CD8-positive, alpha-beta memory T cell (primary cell): ENCODE results near the gene ZNFX1. TPM values are rescaled to one million over a fixed set of nuclear protein-coding genes. Genes with fewer than 3 reads are reported as not detected.
A peak's percentile ranks its signal among the peaks of the same experiment; 100 is the strongest.

Experiments
- CTCF ChIA-PET: fragments of 350-600 bp; sonication (Branson Sonifier 250); formaldehyde crosslinking; loops from one replicate; lab custom pipeline; 2021; ENCODE audit warnings: antibody characterized with exemption; lab: Charles Lee
- POLR2A ChIA-PET: fragments of 350-600 bp; sonication (Branson Sonifier 250); formaldehyde crosslinking; loops from one replicate; lab custom pipeline; 2021; ENCODE audit warnings: antibody characterized with exemption; lab: Charles Lee
- DNase-seq, 5 donors: peaks; one replicate each; pipeline versions ENCODE4 v3.0.0 to v3.0.0-alpha.2; 2020 to 2022; ENCODE audit warnings: mixed read lengths in 1 of 5
- H3K27ac ChIP-seq: one replicate; pipeline ENCODE4 v1.7.0; 2013; ENCODE audit warnings: low read depth, mild to moderate bottlenecking, low read length, moderate library complexity
- H3K27me3 ChIP-seq: 2 replicates; pipeline ENCODE4 v1.7.0; 2013; ENCODE audit warnings: low read length, mild to moderate bottlenecking; ENCODE audit not compliant: insufficient read depth, poor library complexity, severe bottlenecking
- H3K36me3 ChIP-seq: 2 replicates; pipeline ENCODE4 v1.7.0; 2013; ENCODE audit warnings: mild to moderate bottlenecking, low read length, moderate library complexity; ENCODE audit not compliant: insufficient read depth
- H3K4me1 ChIP-seq: 2 replicates; pipeline ENCODE4 v1.7.0; 2013; ENCODE audit warnings: mild to moderate bottlenecking, low read length, moderate library complexity; ENCODE audit not compliant: insufficient read depth
- H3K4me3 ChIP-seq: 2 replicates; pipeline ENCODE4 v1.7.0; 2013; ENCODE audit warnings: mild to moderate bottlenecking, low read length
- H3K9me3 ChIP-seq: 2 replicates; pipeline ENCODE4 v1.7.0; 2013; ENCODE audit warnings: mild to moderate bottlenecking, low read length
- H3K27ac Mint-ChIP-seq, 8 donors: one replicate each; pipeline ENCODE4 v1.8.0; 2020 to 2021; ENCODE audit warnings: mixed read lengths in 8 of 8, mild to moderate bottlenecking in 6 of 8, inconsistent platforms in 3 of 8, moderate library complexity in 3 of 8
- H3K27me3 Mint-ChIP-seq, 2 donors: one replicate each; pipeline ENCODE4 v1.8.0; 2020 to 2021; ENCODE audit warnings: mixed read lengths in 2 of 2, mild to moderate bottlenecking in 1 of 2, moderate library complexity in 1 of 2
- H3K36me3 Mint-ChIP-seq, 3 donors: one replicate each; pipeline ENCODE4 v1.8.0; 2020 to 2021; ENCODE audit warnings: mixed read lengths in 3 of 3, inconsistent platforms in 1 of 3, mild to moderate bottlenecking in 1 of 3
- H3K4me1 Mint-ChIP-seq, 3 donors: one replicate each; pipeline ENCODE4 v1.8.0; 2020 to 2021; ENCODE audit warnings: mixed read lengths in 3 of 3, inconsistent platforms in 1 of 3, mild to moderate bottlenecking in 1 of 3
- H3K4me3 Mint-ChIP-seq, 7 donors: one replicate each; pipeline ENCODE4 v1.8.0; 2020 to 2021; ENCODE audit warnings: mixed read lengths in 7 of 7, mild to moderate bottlenecking in 6 of 7, moderate library complexity in 4 of 7, inconsistent platforms in 2 of 7
- H3K9me3 Mint-ChIP-seq, 5 donors: one replicate each; pipeline ENCODE4 v1.8.0; 2020 to 2022; ENCODE audit warnings: mixed read lengths in 5 of 5, mild to moderate bottlenecking in 3 of 5, moderate library complexity in 2 of 5, inconsistent platforms in 1 of 5
- polyA plus RNA-seq: library from polyadenylated mRNA; unstranded; fragments of 300-500 nt; fragmentation: Illumina TruSeq; gene quantifications from one replicate; pipeline ENCODE4 v1.2.3, GENCODE V29; 2021
- total RNA-seq, 2 experiments: library from RNA; stranded (reverse); gene quantifications; one replicate each; pipeline ENCODE4 v1.2.3, GENCODE V29; 2021

The ZNFX1 gene
- total and polyA plus RNA-seq, 3 experiments from 2014 or later, result 55.7 to 75.9 (median 58.9) TPM

DNA sequence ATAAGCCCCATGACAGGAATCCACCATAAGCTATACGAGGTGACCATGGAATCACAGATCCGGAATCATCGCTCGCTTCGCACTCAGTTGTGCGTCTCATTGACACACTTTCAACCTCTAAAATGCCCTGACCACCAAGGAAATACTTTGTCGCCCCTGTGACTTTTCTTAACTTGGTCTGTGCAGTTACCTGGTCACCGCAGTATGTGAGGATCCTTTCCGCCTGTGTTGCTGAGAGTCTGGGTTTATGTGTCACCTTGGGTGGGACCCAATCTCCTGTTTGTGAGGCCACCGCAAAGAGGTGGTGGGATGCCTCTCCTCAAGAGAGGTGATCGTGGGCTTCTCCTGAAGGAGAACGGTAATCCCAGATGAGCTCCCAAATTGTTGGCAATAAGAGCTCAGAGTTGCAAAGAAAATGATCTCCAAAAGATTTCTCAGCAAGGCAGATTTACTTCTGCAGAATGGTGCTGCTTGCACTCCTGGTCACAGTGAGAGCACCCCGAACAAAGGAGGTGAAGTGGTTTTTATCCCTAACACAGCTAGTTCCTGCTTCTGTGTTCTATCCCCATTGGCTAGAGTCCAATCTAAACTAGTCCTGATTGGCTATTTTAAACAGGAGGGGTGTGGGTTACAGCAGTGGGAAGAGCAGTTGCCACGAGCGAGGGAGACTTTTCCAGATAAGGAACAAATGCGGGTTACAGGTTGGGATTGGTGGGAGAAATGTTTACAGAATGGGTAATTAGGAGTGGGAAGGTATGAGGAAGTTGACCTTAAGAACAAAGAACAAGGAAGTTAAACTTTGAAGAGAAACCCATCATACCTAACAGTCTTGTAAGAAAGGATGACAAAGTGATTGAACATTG lies 9.1 kb upstream of the ZNFX1 start:
- peak overlapping the region in 5 of 8 donors; percentile 12 to 86 (median 60) for H3K27ac Mint-ChIP-seq
- DNase-seq, result no peak
- H3K36me3 Mint-ChIP-seq, result peaks cover 84 to 95% (median 92%) of the 10 kb centered on the region in 3 donors
- no peaks in the 10 kb centered on the region for H3K27me3 ChIP-seq
- H3K4me3 ChIP-seq, result no peak overlapping the region
- H3K4me1 Mint-ChIP-seq, result peaks cover 46 to 83% (median 69%) of the 10 kb centered on the region in 3 donors
- peak overlapping the region in 2 of 7 donors; percentile 18 to 26 for H3K4me3 Mint-ChIP-seq
- peaks cover 25% of the 10 kb centered on the region for H3K4me1 ChIP-seq
- peaks cover 46 to 73% (median 70%) of the 10 kb centered on the region in 5 donors for H3K9me3 Mint-ChIP-seq
- CTCF ChIA-PET, result interaction anchor here (1.2 to 1.4 kb wide), 3 partner anchors 32 to 629 kb away, joined by 3 to 4 read pairs (median 4); partner anchors contain the start of gene DDX27
- peaks cover 0 to 9% of the 10 kb centered on the region in 2 donors for H3K27me3 Mint-ChIP-seq
- POLR2A ChIA-PET, result interaction anchor here (0.5 to 1.3 kb wide), 3 partner anchors 8 to 15 kb away, joined by 3 to 4 read pairs (median 3); no protein-coding TSS in a partner anchor
- peaks cover 82% of the 10 kb centered on the region for H3K36me3 ChIP-seq
- peaks cover 54% of the 10 kb centered on the region for H3K9me3 ChIP-seq
- H3K27ac ChIP-seq, result no peak overlapping the region

DNA sequence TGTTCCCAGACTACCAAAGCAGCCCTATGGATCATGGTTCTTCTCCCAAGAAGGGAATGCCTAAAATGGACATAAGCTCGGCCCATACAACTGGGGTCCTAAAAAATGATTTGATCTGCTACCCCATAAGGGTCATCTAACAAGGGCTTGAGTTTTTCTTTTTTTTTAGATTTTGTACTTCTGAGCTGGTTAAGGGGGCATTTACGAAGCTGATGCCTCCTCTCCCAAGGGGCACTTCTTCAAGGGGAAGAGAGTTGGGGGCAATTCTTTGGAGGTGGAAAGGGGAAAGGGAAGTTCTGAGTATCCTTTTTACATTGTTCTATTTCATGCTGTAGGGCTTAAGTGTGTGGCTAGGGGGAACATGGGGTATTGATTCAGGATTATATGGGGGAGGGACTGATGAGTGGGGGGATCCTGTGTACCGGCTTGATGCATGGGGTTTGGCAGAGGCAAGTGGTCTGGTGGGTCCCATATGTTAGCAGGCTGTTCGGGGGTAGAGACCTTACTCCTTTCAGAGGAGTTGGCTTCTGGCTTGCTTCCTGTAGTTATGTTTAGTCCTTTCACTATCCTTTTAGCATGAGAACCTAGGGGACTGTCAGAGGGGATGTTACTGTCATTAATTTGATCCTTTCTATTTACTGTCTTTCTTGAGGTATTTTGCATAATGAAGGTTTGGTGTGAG lies 8.1 kb upstream of the ZNFX1 start:
- peaks cover 92% of the 10 kb centered on the region for H3K36me3 ChIP-seq
- H3K9me3 Mint-ChIP-seq, result peaks cover 53 to 80% (median 77%) of the 10 kb centered on the region in 5 donors
- POLR2A ChIA-PET, result no interaction called here
- H3K27me3 ChIP-seq, result no peaks in the 10 kb centered on the region
- peaks cover 87 to 99% (median 97%) of the 10 kb centered on the region in 3 donors for H3K36me3 Mint-ChIP-seq
- no peak overlapping the region for H3K4me3 ChIP-seq
- H3K9me3 ChIP-seq, result peaks cover 63% of the 10 kb centered on the region
- CTCF ChIA-PET, result no interaction called here
- peak overlapping the region in 5 of 8 donors; percentile 1 to 93 (median 75) for H3K27ac Mint-ChIP-seq
- H3K27ac ChIP-seq, result no peak overlapping the region
- no peak for DNase-seq
- H3K4me3 Mint-ChIP-seq, result peak overlapping the region in 1 of 7 donors; percentile 44
- peaks cover 30% of the 10 kb centered on the region for H3K4me1 ChIP-seq
- H3K4me1 Mint-ChIP-seq, result peaks cover 52 to 88% (median 75%) of the 10 kb centered on the region in 3 donors
- H3K27me3 Mint-ChIP-seq, result peaks cover 0 to 9% of the 10 kb centered on the region in 2 donors

GRCh38 chr20:49285233-49285668 lies 7.4 kb upstream of the ZNFX1 start:
- Histone ChIP-seq H3K27ac (no peak overlapping the region), H3K36me3 (peaks cover 93% of the 10 kb centered on the region), H3K4me1 (peaks cover 36% of the 10 kb centered on the region), H3K4me3 (no peak overlapping the region), H3K27me3 (no peaks in the 10 kb centered on the region), H3K9me3 (peaks cover 69% of the 10 kb centered on the region)
- ChIA-PET POLR2A (no interaction called here), CTCF (no interaction called here)
- no peak for DNase-seq
- peaks cover 58 to 87% (median 84%) of the 10 kb centered on the region in 5 donors for H3K9me3 Mint-ChIP-seq
- H3K4me1 Mint-ChIP-seq, result peaks cover 54 to 90% (median 75%) of the 10 kb centered on the region in 3 donors
- peak overlapping the region in 7 of 8 donors; percentile 1 to 93 (median 36) for H3K27ac Mint-ChIP-seq
- H3K4me3 Mint-ChIP-seq, result peak overlapping the region in 5 of 7 donors; percentile 9 to 44 (median 13)
- peaks cover 89 to 99% (median 97%) of the 10 kb centered on the region in 3 donors for H3K36me3 Mint-ChIP-seq
- H3K27me3 Mint-ChIP-seq, result peaks cover 0 to 9% of the 10 kb centered on the region in 2 donors

DNA sequence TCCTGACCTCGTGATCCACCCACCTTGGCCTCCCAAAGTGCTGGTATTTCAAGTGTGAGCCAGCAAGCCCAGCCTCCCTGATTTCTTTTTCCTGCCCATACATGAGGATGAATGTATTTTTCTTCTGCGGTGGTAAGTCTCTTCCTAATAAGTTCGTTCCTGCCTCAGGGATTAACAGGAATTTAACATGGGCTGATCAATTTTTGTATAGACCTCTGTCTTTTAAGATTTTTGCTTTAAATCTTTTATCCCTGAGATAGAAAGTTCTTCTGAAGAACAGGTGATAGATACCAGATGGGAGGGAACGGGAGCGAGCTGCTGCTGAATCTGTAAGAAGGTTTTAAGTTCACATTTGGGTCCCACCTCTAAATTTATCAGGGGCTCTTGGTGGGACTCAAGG lies 7.0 kb upstream of the ZNFX1 start:
- peak overlapping the region in 5 of 7 donors; percentile 9 to 46 (median 25) for H3K4me3 Mint-ChIP-seq
- CTCF ChIA-PET, result no interaction called here

GRCh38 chr20:49283703-49284625 lies 6.1 kb upstream of the ZNFX1 start:
- Histone ChIP-seq H3K27me3 (no peaks in the 10 kb centered on the region), H3K9me3 (peaks cover 75% of the 10 kb centered on the region), H3K36me3 (peaks cover 94% of the 10 kb centered on the region), H3K27ac (peak overlapping the region; percentile 32), H3K4me1 (peaks cover 49% of the 10 kb centered on the region), H3K4me3 (peak overlapping the region; percentile 11)
- H3K27me3 Mint-ChIP-seq, result peaks cover 0 to 9% of the 10 kb centered on the region in 2 donors
- DNase-seq, result no peak
- peak overlapping the region; percentile 74 to 94 (median 89) for H3K27ac Mint-ChIP-seq
- peaks cover 63 to 97% (median 96%) of the 10 kb centered on the region in 5 donors for H3K9me3 Mint-ChIP-seq
- POLR2A ChIA-PET, result interaction anchor here (0.7 to 1.7 kb wide), 3 partner anchors 10 to 570 kb away, joined by 3 to 4 read pairs (median 4); no protein-coding TSS in a partner anchor
- H3K4me1 Mint-ChIP-seq, result peaks cover 66 to 93% (median 79%) of the 10 kb centered on the region in 3 donors
- CTCF ChIA-PET, result interaction anchor here (1.4 kb wide), 1 partner anchor 39 kb away, joined by 4 read pairs; no protein-coding TSS in a partner anchor
- H3K36me3 Mint-ChIP-seq, result peaks cover 83 to 99% (median 99%) of the 10 kb centered on the region in 3 donors
- H3K4me3 Mint-ChIP-seq, result peak overlapping the region; percentile 43 to 98 (median 92)

More for the DNA sequence above, 7.0 kb upstream of the ZNFX1 start:
- H3K36me3 ChIP-seq, result peaks cover 97% of the 10 kb centered on the region
- Mint-ChIP-seq H3K27ac (peak overlapping the region in 6 of 8 donors; percentile 34 to 93 (median 65)), H3K36me3 (peaks cover 88 to 99% (median 97%) of the 10 kb centered on the region in 3 donors), H3K27me3 (peaks cover 0 to 9% of the 10 kb centered on the region in 2 donors), H3K4me1 (peaks cover 59 to 91% (median 76%) of the 10 kb centered on the region in 3 donors), H3K9me3 (peaks cover 60 to 91% (median 88%) of the 10 kb centered on the region in 5 donors)
- peaks cover 73% of the 10 kb centered on the region for H3K9me3 ChIP-seq
- H3K4me1 ChIP-seq, result peaks cover 40% of the 10 kb centered on the region
- DNase-seq, result no peak
- POLR2A ChIA-PET, result interaction anchor here (0.7 kb wide), 1 partner anchor 571 kb away, joined by 3 read pairs; no protein-coding TSS in a partner anchor
- H3K27me3 ChIP-seq, result no peaks in the 10 kb centered on the region
- no peak overlapping the region for H3K4me3 ChIP-seq
- no peak overlapping the region for H3K27ac ChIP-seq

GRCh38 chr20:49283176-49283702 lies 5.4 kb upstream of the ZNFX1 start:
- Histone ChIP-seq H3K36me3 (peaks cover 87% of the 10 kb centered on the region), H3K9me3 (peaks cover 75% of the 10 kb centered on the region), H3K27ac (peak overlapping the region; percentile 32), H3K4me1 (peaks cover 51% of the 10 kb centered on the region), H3K4me3 (peak overlapping the region; percentile 11), H3K27me3 (no peaks in the 10 kb centered on the region)
- ChIA-PET CTCF (interaction anchor here (0.9 to 1.4 kb wide), 2 partner anchors 15 to 40 kb away, joined by 4 read pairs; no protein-coding TSS in a partner anchor), POLR2A (interaction anchor here (1.2 to 1.7 kb wide), 3 partner anchors 9 to 14 kb away, joined by 4 to 5 read pairs (median 4); no protein-coding TSS in a partner anchor)
- Mint-ChIP-seq H3K27ac (peak overlapping the region; percentile 62 to 94 (median 89)), H3K27me3 (peaks cover 0 to 14% of the 10 kb centered on the region in 2 donors), H3K36me3 (peaks cover 79 to 98% (median 98%) of the 10 kb centered on the region in 3 donors), H3K4me3 (peak overlapping the region; percentile 43 to 98 (median 92)), H3K9me3 (peaks cover 63 to 98% (median 95%) of the 10 kb centered on the region in 5 donors), H3K4me1 (peaks cover 70 to 95% (median 82%) of the 10 kb centered on the region in 3 donors)
- peak in 1 of 5 donors; percentile 32 for DNase-seq
